Bone marrow (tissue), 2 donors: ENCODE measurements around the gene ATRNL1.
"Not testable (repeated sequence)": the region's sequence is repeated elsewhere in the genome, so short reads cannot be mapped to it uniquely, and the experiment has no call there.

ENCODE experiments used
- DNase-seq, 2 donors: peaks; one replicate each; lab custom pipeline; 2025; lab: John Stamatoyannopoulos, UW

Gene ATRNL1

GRCh38 chr10:115624448-115624847 is 531.3 kb downstream of the ATRNL1 start:
- no peak for DNase-seq

GRCh38 chr10:115628616-115629015 is 535.5 kb downstream of the ATRNL1 start:
- DNase-seq = no peak

DNA sequence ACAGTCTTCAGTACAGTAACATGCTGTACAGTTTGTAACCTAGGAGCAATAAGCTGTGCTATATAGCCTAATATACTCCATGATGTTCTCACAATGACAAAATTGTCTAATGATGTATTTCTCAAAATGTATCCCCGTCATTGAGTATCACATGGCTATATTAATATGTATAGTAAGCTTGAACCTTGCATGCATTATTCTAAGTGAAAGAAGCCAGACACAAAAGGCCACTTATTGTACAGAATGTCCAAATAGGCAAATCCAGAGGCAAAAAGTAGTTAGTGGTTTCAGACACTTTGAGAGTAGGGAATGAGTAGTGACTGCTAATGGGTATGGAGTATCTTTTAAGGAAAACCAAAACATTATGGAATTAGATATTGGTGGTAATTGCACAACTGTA is 545.1 kb downstream of the ATRNL1 start:
- DNase-seq = no peak

DNA sequence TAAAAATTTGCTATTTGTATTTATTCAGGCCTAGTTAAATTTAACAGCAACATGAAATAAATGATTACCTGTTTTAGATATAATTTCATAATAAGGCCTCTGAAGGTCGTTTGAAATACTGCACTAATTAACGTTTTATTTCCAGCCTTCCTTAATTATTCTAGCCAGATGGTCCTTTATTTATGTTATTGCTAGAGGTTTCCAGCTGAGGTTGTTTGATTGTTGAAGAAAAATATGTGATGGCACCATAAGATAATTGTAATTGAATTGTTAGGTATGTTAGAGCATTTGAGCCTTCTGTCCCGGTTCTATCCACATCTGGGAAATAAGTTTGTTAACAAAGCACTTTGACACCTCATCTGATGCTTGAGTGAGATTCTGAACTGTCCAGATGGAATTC is 556.1 kb downstream of the ATRNL1 start:
- DNase-seq = no peak

GRCh38 chr10:115653473-115653872 is 560.3 kb downstream of the ATRNL1 start:
- no peak for DNase-seq

GRCh38 chr10:115654961-115655360 is 561.8 kb downstream of the ATRNL1 start:
- no peak for DNase-seq

- no peak for DNase-seq
These were observed 564.1 kb downstream of the ATRNL1 start for GRCh38 chr10:115657161-115657860.

DNA sequence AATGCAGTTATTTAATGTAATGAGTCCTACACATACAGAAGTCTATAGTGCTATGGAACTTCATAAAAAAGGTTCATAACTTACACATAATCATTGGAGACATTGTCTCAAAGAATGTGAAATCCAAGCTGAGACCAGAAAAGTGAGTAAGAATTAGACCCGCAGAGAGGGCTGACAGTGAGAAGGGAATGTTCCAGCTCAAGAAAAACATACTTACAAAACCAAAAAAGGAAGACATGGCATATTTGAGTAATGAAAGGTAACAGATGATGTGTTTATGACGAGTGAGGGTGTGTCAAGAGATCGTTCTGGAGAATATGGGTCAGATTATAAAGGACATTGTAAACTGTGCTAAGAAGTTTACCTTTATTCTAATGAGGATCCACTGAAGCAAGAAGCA is 566.5 kb downstream of the ATRNL1 start:
- DNase-seq = no peak

DNA sequence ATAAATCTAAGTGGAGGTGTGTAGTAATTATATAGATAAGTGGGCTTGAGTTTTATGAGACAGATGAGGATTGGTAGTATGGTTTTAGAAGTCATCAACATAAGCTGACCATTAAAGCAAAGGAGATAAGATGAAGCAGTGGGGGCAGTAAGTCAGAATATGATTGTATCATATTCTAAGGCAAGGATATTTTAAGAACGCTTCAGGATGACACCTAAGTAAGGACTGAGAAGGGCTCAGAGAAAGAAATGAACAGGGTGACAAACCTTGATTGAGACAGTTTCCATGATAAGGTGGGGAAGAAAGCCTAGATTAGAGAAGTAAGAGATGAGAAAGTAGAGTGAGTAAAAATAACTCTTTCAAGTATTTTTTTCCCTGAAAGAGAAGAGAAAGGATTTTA is 567.2 kb downstream of the ATRNL1 start:
- no peak for DNase-seq

DNA sequence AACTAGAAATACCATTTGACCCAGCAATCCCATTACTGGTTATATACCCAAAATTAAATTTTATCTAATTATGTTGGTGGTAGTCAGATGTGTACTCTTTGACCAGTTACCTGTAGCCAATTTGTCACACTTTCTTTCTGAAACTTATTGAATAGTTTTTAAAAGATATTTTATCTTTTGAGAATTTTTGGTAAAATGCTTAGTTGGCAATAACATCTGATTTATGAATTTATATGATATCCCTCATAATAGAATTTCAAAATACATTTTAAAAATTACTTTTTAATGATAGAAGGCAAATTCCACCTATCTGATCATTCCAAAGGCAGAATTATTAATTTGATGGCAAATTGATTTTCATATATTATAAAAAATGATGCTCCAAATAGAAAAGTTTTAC is 569.3 kb downstream of the ATRNL1 start:
- DNase-seq = no peak

GRCh38 chr10:115665549-115665948 is 572.4 kb downstream of the ATRNL1 start:
- DNase-seq = no peak

DNA sequence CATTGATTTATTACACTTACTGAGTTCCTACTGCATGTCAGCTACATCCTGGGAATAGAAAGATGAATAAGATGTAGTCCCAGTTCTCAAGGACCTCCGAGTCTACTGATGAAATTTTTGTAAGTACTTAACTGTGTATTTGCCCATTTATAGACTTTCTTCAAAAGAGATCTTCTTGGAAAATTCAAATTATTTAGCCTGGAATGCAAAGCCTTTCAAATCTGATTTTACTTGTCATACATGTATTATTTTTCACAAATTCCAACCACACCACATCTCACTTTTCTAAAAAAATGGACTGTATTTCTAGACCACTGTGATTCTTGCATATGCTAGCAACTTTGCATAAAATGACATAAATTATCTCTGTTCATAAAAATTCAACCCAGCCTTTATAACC is 581.3 kb downstream of the ATRNL1 start:
- DNase-seq = no peak

- no peak for DNase-seq
These were observed 603.6 kb downstream of the ATRNL1 start for GRCh38 chr10:115696747-115697146.

GRCh38 chr10:115706026-115706425 is 612.9 kb downstream of the ATRNL1 start:
- no peak for DNase-seq

GRCh38 chr10:115706488-115707076 is 613.4 kb downstream of the ATRNL1 start:
- no peak for DNase-seq

DNA sequence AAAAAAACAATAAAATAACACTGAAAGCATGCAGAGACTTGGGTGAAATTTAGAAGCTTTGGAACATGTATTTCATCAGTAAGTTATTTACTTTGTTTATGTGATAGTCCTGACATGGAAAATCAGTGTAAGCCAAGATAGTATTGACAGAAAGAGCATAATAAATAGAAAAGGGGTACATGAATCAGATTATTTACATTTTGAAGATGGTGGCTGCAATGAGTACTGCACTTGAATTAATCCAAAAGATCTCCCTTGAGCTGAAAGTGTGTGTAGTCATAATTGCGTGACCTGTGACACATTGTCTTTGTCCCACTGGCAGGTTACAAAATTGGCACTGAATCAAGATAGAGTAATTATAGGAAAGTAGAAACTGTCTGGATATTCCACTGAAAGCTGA is 617.0 kb downstream of the ATRNL1 start:
- no peak for DNase-seq

GRCh38 chr10:115711306-115711705 is 618.1 kb downstream of the ATRNL1 start:
- DNase-seq = no peak

DNA sequence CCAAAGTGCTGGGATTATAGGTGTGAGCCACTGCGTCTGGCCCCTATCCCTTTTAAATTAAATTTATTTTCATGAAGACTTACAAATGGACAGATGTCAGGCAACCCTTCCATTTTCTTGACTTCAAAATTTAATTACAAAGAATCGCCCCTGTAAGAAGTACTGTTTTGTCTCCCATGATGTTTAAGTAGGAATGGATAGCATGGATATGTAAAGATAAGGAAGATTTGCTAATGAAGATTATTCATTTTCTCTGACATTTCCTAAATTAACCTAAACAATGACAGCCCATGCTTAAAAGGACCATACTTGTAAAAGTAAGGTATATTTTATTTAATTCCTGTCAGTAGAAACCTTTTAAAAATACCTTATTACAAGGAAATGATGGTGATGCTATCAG is 627.0 kb downstream of the ATRNL1 start:
- DNase-seq = no peak

GRCh38 chr10:115727129-115727528 is 634.0 kb downstream of the ATRNL1 start:
- no peak for DNase-seq

DNA sequence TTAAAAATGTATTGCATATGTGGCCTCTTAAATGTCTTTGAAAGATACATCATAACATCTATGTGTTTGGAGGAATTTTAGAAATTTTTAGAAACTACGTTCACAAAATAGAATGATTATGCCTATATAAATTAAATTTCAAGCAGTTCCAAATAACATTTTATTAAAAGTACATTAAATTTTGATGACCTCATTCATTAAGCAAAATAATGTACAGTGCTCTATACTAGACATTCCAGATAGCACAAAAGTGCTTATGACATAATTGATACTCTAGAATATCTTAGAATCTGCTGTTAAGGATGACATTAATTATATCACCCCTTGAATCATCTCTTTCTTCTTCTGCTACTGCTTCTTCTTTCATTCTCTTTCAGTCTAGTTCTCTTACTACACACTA is 650.9 kb downstream of the ATRNL1 start:
- no peak for DNase-seq

DNA sequence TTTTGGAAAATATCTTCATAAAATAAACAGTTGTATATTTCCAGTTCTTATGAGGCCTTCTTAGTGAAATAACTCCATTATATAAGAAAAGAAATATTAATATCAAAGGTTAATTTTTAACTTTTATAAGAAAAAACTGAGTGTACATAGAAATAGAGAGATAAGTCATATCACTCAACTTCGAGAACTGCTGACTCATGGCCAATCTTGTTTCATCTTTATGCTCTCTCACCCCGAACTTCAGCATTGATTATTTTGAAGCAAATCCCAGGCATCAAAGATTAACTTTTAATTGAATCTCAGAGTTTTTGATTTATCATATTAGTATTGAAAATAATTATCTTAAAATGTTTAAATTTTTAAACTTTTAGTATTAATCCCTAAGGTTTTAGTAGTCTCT is 652.8 kb downstream of the ATRNL1 start:
- no peak for DNase-seq

DNA sequence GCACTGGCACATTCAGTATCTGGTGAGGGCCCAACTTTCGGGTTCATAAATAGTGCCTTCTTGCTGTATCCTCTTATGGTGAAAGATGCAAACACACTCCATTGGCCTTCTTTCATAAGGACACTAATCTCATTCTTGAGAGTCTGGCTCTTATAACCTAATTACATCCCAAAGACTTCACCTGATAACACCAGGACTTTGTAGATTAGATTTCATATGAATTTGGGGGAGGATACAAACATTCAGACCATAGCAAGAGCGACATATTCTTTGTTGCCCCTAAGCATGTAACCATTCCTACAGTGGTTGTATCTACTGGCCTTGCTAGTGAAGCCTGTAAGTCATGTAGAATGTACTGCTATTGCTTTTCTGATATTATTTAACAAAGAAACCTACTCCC is 654.6 kb downstream of the ATRNL1 start:
- no peak for DNase-seq

DNA sequence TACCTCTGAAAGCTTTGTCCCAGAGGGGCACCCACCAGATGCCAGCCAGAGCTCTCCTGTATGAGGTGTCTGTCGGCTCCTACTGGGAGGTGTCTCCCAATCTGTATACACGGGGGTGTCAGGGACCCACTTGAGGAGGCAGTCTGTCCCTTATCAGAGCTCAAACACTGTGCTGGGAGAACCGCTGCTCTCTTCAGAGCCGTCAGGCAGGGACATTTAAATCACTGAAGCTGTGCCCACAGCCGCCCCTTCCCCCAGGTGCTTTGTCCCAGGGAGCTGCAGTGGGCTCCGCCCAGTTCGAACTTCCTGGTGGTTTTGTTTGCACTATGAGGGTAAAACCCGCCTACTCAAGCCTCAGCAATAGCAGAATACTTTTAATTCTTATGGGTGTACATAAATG is 665.3 kb downstream of the ATRNL1 start:
- DNase-seq = not testable (repeated sequence)

DNA sequence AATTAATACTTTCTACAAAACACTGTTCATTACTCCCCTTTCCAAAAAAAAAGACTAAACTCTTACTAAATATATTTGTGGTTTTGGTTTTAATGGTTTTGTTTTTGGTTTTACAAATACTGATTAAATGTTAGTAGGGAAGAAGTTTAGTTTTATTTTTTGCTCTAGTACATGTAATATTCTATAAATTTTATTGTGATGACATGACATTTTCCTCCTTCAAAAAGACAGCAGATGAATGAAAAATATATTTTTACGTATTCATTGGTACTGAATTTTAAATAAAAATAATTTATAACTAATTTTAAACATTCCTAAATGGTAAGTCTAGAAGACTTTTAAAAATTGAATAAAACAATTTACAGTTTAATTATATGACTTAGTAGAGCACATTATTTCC is 667.0 kb downstream of the ATRNL1 start:
- DNase-seq = no peak
